Coronary artery (tissue), 2 donors: ENCODE measurements around the gene CAST.

Experiments used
- DNase-seq: peaks from one replicate; pipeline ENCODE4 v3.0.0-alpha.2; 2017; ENCODE audit warnings: low spot score
- H3K27ac ChIP-seq, 2 donors: fragments of 200-600 bp; sonication (generic); one replicate each; pipeline ENCODE4 v1.5.1; 2016 to 2019
- H3K4me3 ChIP-seq: fragments of 200-600 bp; sonication (generic); 2 replicates; pipeline ENCODE4 v1.5.1; 2016; ENCODE audit warnings: mild to moderate bottlenecking, moderate library complexity
- TF ChIP-seq, protein P1 (sequence below): fragments of 200-600 bp; sonication (generic); IDR thresholded peaks from one replicate; pipeline ENCODE4 v1.5.1; 2019; ENCODE audit warnings: antibody characterized with exemption

Gene CAST

DNA sequence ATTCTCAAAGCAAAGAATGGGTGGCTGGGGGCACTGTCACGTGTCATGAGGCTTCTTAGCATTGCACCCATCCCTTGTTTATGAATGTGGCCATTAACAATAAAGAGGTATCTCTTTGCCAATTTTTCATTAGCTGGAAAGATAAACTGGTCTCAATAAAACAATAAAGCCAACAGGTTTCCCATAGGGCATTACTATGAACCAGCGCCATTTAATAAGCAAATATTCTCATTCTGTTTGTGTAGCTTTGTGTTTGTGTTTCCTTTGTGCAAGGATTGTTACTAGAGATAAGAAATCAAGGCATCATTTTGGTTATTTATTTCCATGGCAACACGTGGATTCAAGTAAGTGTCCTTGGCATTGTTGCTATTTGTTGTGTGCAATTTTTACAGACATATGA, 37.6 kb upstream of the CAST start:
- H3K4me3 ChIP-seq, result no peak overlapping the region
- H3K27ac ChIP-seq, result no peak overlapping the region
- no peak for DNase-seq
- TF ChIP-seq, protein P1, sequence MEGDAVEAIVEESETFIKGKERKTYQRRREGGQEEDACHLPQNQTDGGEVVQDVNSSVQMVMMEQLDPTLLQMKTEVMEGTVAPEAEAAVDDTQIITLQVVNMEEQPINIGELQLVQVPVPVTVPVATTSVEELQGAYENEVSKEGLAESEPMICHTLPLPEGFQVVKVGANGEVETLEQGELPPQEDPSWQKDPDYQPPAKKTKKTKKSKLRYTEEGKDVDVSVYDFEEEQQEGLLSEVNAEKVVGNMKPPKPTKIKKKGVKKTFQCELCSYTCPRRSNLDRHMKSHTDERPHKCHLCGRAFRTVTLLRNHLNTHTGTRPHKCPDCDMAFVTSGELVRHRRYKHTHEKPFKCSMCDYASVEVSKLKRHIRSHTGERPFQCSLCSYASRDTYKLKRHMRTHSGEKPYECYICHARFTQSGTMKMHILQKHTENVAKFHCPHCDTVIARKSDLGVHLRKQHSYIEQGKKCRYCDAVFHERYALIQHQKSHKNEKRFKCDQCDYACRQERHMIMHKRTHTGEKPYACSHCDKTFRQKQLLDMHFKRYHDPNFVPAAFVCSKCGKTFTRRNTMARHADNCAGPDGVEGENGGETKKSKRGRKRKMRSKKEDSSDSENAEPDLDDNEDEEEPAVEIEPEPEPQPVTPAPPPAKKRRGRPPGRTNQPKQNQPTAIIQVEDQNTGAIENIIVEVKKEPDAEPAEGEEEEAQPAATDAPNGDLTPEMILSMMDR, result no peak

DNA sequence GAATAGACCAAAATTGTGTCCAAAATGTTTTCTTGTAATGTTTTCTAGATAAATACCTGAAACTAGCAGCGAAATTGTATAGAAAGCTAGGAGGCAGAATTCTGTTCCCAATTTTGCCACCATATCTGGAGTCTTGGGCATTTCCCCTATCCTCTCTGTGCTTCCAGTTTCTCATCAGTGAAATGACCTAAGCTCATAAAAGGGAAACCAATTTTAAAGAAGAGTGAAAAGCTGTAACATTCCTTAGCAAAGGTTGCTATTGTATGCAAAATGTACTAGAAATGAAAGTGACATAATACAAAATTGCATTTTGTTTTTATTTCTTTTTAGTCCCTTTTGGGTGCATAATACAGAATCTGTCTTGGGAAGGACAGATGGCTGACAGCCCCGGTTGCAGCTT, 36.8 kb upstream of the CAST start:
- no peak overlapping the region for H3K27ac ChIP-seq
- TF ChIP-seq, protein P1, result no peak
- DNase-seq, result no peak
- no peak overlapping the region for H3K4me3 ChIP-seq

DNA sequence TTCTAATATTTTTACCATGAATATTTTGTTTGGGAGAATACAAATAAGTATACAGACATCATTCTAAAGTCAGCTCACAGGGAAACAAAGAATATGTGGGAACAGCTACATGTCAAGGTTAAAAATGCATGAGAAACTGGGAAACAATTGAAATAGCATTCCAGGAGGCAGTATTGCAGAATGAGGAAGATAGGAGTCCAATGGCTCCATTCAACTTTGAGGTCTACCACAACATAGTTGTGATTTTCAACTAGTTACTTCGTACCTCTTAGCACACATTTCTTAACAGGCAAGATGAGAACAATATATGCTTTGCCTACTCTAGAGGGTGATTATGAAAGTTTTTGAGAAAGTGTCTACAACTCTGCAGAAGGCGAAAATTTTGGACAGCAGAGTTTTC, 35.2 kb upstream of the CAST start:
- Histone ChIP-seq H3K27ac (no peak overlapping the region), H3K4me3 (no peak overlapping the region)
- TF ChIP-seq, protein P1, result no peak
- DNase-seq, result no peak

DNA sequence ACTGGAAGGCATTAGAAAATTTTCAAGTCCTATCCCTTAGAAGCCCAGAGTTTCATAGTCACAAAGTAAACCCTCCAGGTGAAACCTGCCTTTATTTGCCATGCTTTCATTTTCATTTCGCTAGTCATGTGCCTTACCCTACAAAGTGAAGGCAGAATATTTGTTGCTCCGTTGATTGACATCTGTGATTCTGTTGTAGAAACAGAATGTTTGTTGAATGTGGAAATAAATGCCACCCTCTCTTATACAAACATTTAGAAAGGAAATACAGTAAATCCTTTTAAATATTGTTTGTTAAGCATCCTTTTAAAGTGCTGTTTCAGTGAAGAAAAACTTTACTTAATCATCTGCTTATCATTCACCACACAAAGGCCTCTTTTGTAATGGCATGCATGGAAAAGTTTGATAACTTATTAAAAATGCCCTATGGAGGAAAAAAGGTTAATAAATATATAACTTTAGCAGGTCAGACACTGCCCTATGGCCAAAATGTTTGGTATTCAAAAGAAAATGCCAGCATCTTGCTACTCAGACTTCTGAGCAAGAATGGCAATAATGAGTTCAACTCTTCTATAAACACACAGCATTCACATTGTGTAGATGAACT, 34.3 kb upstream of the CAST start:
- DNase-seq, result no peak
- no peak overlapping the region for H3K27ac ChIP-seq
- TF ChIP-seq, protein P1, result no peak
- H3K4me3 ChIP-seq, result no peak overlapping the region

- TF ChIP-seq, protein P1, result no peak
Measured at GRCh38 chr5:96628406-96628805, 33.8 kb upstream of the CAST start.

GRCh38 chr5:96629774-96630173, 32.4 kb upstream of the CAST start:
- DNase-seq, result no peak
- TF ChIP-seq, protein P1, result no peak
- H3K27ac ChIP-seq, result no peak overlapping the region
- no peak overlapping the region for H3K4me3 ChIP-seq

More at GRCh38 chr5:96628406-96628805, 33.8 kb upstream of the CAST start:
- H3K4me3 ChIP-seq, result no peak overlapping the region
- H3K27ac ChIP-seq, result no peak overlapping the region
- no peak for DNase-seq

- Histone ChIP-seq H3K4me3 (no peak overlapping the region), H3K27ac (no peak overlapping the region)
- TF ChIP-seq, protein P1, result no peak
- DNase-seq, result no peak
Measured at GRCh38 chr5:96633820-96634219, 28.4 kb upstream of the CAST start.
